ENCODE measurements around the gene AFAP1. TPM values are rescaled to one million over a fixed set of nuclear protein-coding genes. Genes with fewer than 3 reads are reported as not detected.

The AFAP1 gene
- polyA plus RNA-seq, 1 donor (not counting 4 experiments of a cell fraction or from before 2014, with no cell fraction given) = 7.6 TPM

- H3K9me3 ChIP-seq (ENCODE audit: control insufficient read depth, low read depth, low read length) = no peaks in the 10 kb centered on the region
- DNase-seq (ENCODE audit: low read depth, low spot score) (no peak), FAIRE-seq (no peak)
- no peaks in the 10 kb centered on the region for H3K9me1 ChIP-seq (ENCODE audit: control insufficient read depth, extremely low read depth, insufficient read depth, low read length)
- H4K20me1 ChIP-seq (ENCODE audit: control insufficient read depth, extremely low read depth, insufficient read depth, low read length) = no peaks in the 10 kb centered on the region
- H3K27me3 ChIP-seq (ENCODE audit: control insufficient read depth, extremely low read depth, insufficient read depth, low read length) = no peaks in the 10 kb centered on the region
- H3K79me2 ChIP-seq (ENCODE audit: control insufficient read depth, insufficient read depth, low read length) = peaks cover 17% of the 10 kb centered on the region
- H3K27ac ChIP-seq (ENCODE audit: control insufficient read depth, insufficient read depth, low read length) = no peak overlapping the region
- dilution Hi-C loops (cut with MboI; ENCODE audit: extremely low pct_ligation_motif_present, low sequenced_read_pairs) = no loop called here
- no peak overlapping the region for H3K9ac ChIP-seq (ENCODE audit: control insufficient read depth, extremely low read depth, insufficient read depth, low read length)
- H2AFZ ChIP-seq (ENCODE audit: control insufficient read depth, low read length) = no peak overlapping the region
- no peak overlapping the region for H3K4me3 ChIP-seq (ENCODE audit: control insufficient read depth in 2 of 3, extremely low read depth in 1 of 3, insufficient read depth in 2 of 3, low read depth in 1 of 3, low read length in 3 of 3)
- no peaks in the 10 kb centered on the region for H3K4me1 ChIP-seq (ENCODE audit: control insufficient read depth, extremely low read depth, insufficient read depth, low read length)
- peaks cover 7 to 10% of the 10 kb centered on the region in 2 experiments for H3K36me3 ChIP-seq (ENCODE audit: control insufficient read depth in 2 of 2, extremely low read depth in 1 of 2, insufficient read depth in 2 of 2, low read length in 2 of 2)
- no peak overlapping the region for H3K4me2 ChIP-seq (ENCODE audit: control insufficient read depth, extremely low read depth, insufficient read depth, low read depth, low read length)
- TF ChIP-seq EZH2 (IDR thresholded peaks at IDR 0.05; ENCODE audit: low read length) (no peak), CTCF (optimal IDR thresholded peaks at IDR 0.05 in 1 of 3, IDR thresholded peaks at IDR 0.05 in 1 of 3, conservative IDR thresholded peaks at IDR 0.05 in 1 of 3; ENCODE audit: extremely low read depth in 1 of 3, insufficient read depth in 2 of 3, low read length in 3 of 3) (no peak)
These were observed 83.9 kb downstream of the AFAP1 start for GRCh38 chr4:7855731-7856130.

DNA sequence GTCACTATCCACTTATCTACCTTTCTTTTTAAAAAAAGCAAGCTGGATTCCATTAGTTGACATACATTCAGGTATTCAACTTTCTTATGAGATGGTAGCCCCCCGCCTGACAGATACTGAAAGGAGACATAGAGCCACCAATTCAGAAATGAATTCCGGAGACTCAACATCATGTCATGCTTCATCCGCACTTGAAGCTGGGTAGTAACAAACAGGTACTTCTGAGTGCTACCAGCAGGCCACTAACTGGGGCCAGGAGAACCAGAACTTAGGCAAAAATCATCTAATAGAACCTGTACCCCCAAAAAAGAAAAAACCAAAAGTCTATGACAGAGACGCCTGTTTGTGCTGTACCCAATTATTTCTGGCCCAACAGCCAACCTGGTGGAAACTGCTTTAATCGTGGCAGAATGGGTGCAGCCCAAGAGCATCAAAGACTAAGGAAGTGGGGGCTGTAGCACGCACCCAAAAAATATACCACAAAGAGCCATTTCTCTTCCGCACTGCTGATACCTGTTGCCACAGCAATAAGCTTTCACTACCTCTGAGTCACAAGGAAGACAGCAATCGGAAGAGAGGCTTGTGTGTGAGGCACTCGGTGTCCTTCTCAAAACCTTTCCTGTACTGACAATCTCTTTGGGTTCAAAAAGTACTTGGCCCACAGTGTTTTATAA, 84.8 kb downstream of the AFAP1 start:
- DNase-seq (ENCODE audit: low read depth, low spot score) (no peak), FAIRE-seq (no peak)
- no peaks in the 10 kb centered on the region for H3K27me3 ChIP-seq (ENCODE audit: control insufficient read depth, extremely low read depth, insufficient read depth, low read length)
- H3K4me1 ChIP-seq (ENCODE audit: control insufficient read depth, extremely low read depth, insufficient read depth, low read length) = no peaks in the 10 kb centered on the region
- TF ChIP-seq EZH2 (IDR thresholded peaks at IDR 0.05; ENCODE audit: low read length) (no peak), CTCF (optimal IDR thresholded peaks at IDR 0.05 in 1 of 3, IDR thresholded peaks at IDR 0.05 in 1 of 3, conservative IDR thresholded peaks at IDR 0.05 in 1 of 3; ENCODE audit: extremely low read depth in 1 of 3, insufficient read depth in 2 of 3, low read length in 3 of 3) (no peak)
- H3K4me3 ChIP-seq (ENCODE audit: control insufficient read depth in 2 of 3, extremely low read depth in 1 of 3, insufficient read depth in 2 of 3, low read depth in 1 of 3, low read length in 3 of 3) = no peak overlapping the region
- no peak overlapping the region for H2AFZ ChIP-seq (ENCODE audit: control insufficient read depth, low read length)
- peaks cover 11 to 15% of the 10 kb centered on the region in 2 experiments for H3K36me3 ChIP-seq (ENCODE audit: control insufficient read depth in 2 of 2, extremely low read depth in 1 of 2, insufficient read depth in 2 of 2, low read length in 2 of 2)
- H3K9me1 ChIP-seq (ENCODE audit: control insufficient read depth, extremely low read depth, insufficient read depth, low read length) = no peaks in the 10 kb centered on the region
- no peak overlapping the region for H3K9ac ChIP-seq (ENCODE audit: control insufficient read depth, extremely low read depth, insufficient read depth, low read length)
- H3K9me3 ChIP-seq (ENCODE audit: control insufficient read depth, low read depth, low read length) = no peaks in the 10 kb centered on the region
- no peaks in the 10 kb centered on the region for H4K20me1 ChIP-seq (ENCODE audit: control insufficient read depth, extremely low read depth, insufficient read depth, low read length)
- no peak overlapping the region for H3K4me2 ChIP-seq (ENCODE audit: control insufficient read depth, extremely low read depth, insufficient read depth, low read depth, low read length)
- H3K27ac ChIP-seq (ENCODE audit: control insufficient read depth, insufficient read depth, low read length) = no peak overlapping the region
- H3K79me2 ChIP-seq (ENCODE audit: control insufficient read depth, insufficient read depth, low read length) = peaks cover 14% of the 10 kb centered on the region
- dilution Hi-C loops (cut with MboI; ENCODE audit: extremely low pct_ligation_motif_present, low sequenced_read_pairs) = no loop called here
